HCT116 (cell line): ENCODE data around the gene MON2. TPM values are rescaled to one million over a fixed set of nuclear protein-coding genes. Genes with fewer than 3 reads are reported as not detected.

Experiments
- ATAC-seq: fragments of 200-7000 bp; cut with Tn5 transposase; 2 replicates; pipeline ENCODE4 v1.9.1; 2020; ENCODE audit warnings: mild to moderate bottlenecking, moderate library complexity
- BruUV-seq: library from RNA; stranded (reverse); fragments of 400-500 nt; replicated peaks from 2 replicates; lab custom pipeline; 2021; lab: Mats Ljungman, UMichigan
- CTCF ChIA-PET: fragments of 300-600 bp; sonication (Branson Sonifier 250); formaldehyde crosslinking; loops from one replicate; lab custom pipeline; 2021; ENCODE audit warnings: antibody characterized with exemption; lab: Charles Lee
- POLR2A ChIA-PET: fragments of 300-600, 350-600 bp; sonication (Branson Sonifier 250); formaldehyde crosslinking; loops from one replicate; lab custom pipeline; 2021; ENCODE audit warnings: antibody characterized with exemption; lab: Charles Lee
- RAD21 ChIA-PET, 2 experiments: fragments of 300-600 bp; sonication (Branson Sonifier 250); formaldehyde crosslinking; loops; one replicate each; lab custom pipeline; 2023; ENCODE audit warnings: low total read pairs in 2 of 2; ENCODE audit not compliant: uncharacterized antibody in 2 of 2, unreplicated experiment in 2 of 2, low non-redundant PET in 1 of 2; lab: Charles Lee
- DNase-seq: peaks from one replicate; pipeline ENCODE4 v3.0.0-alpha.2; 2010; ENCODE audit warnings: low read depth, low spot score
- H2AFZ ChIP-seq: fragments of 200-600 bp; shearing (Covaris generic), sonication (generic); 2 replicates; pipeline ENCODE4 v1.6.1; 2017; ENCODE audit warnings: low read depth, mixed run types, mixed read lengths, antibody characterized with exemption, low read length; ENCODE audit not compliant: poor library complexity, severe bottlenecking
- H3K27ac ChIP-seq: 2 replicates; pipeline ENCODE4 v1.5.1; 2012; ENCODE audit warnings: low read depth, low read length
- H3K27me3 ChIP-seq: fragments of 200-600 bp; sonication (generic); 2 replicates; pipeline ENCODE4 v1.6.1; 2016; ENCODE audit warnings: mixed run types, low read length, mixed read lengths; ENCODE audit not compliant: insufficient read depth
- H3K36me3 ChIP-seq, 2 experiments: fragments of 200-500 bp in 1 of 2; fragments of 200-600 bp in 1 of 2; sonication (Bioruptor generic) in 1 of 2; sonication (generic) in 1 of 2; 2 replicates each; pipeline versions ENCODE4 v1.5.1 to v1.6.1; 2014 to 2016; ENCODE audit warnings: low read length in 2 of 2, inconsistent platforms in 1 of 2, mixed read lengths in 1 of 2, mixed run types in 1 of 2; ENCODE audit not compliant: insufficient read depth in 2 of 2, control insufficient read depth in 1 of 2
- H3K4me1 ChIP-seq, 2 experiments: fragments of 200-600 bp in 1 of 2; sonication (generic) in 1 of 2; 2 replicates each; pipeline versions ENCODE4 v1.5.1 to v1.6.1; 2012 to 2017; ENCODE audit warnings: low read length in 2 of 2, inconsistent platforms in 1 of 2, mild to moderate bottlenecking in 1 of 2, mixed read lengths in 1 of 2, mixed run types in 1 of 2, moderate library complexity in 1 of 2; ENCODE audit not compliant: insufficient read depth in 2 of 2, control insufficient read depth in 1 of 2
- H3K4me2 ChIP-seq: fragments of 200-600 bp; sonication (generic); 2 replicates; pipeline ENCODE4 v1.6.1; 2017; ENCODE audit warnings: mixed run types, low read length, mixed read lengths
- H3K4me3 ChIP-seq, 2 experiments: fragments of 200-600 bp in 1 of 2; sonication (generic) in 1 of 2; replicated peaks in 1 of 2; 2 replicates each; pipeline ENCODE4 v1.5.1; 2011 to 2016; ENCODE audit warnings: low read length in 2 of 2, control low read depth in 1 of 2, low read depth in 1 of 2, mild to moderate bottlenecking in 1 of 2, mixed read lengths in 1 of 2, mixed run types in 1 of 2
- H3K79me2 ChIP-seq: fragments of 200-600 bp; sonication (generic); 2 replicates; pipeline ENCODE4 v1.6.1; 2017; ENCODE audit warnings: mild to moderate bottlenecking, mixed run types, low read length, moderate library complexity, mixed read lengths; ENCODE audit not compliant: insufficient read depth
- H3K9ac ChIP-seq: fragments of 200-600 bp; sonication (generic); 2 replicates; pipeline ENCODE4 v1.6.1; 2016; ENCODE audit warnings: low read length, mixed read lengths
- H3K9me2 ChIP-seq: fragments of 200-600 bp; sonication (generic), shearing (Covaris generic); 2 replicates; pipeline ENCODE4 v1.6.1; 2017; ENCODE audit warnings: mixed run types, mild to moderate bottlenecking, moderate library complexity; ENCODE audit not compliant: insufficient read depth
- H3K9me3 ChIP-seq, 2 experiments: fragments of 200-500 bp in 1 of 2; fragments of 200-600 bp in 1 of 2; sonication (Bioruptor generic) in 1 of 2; sonication (generic) in 1 of 2; 2 replicates each; pipeline ENCODE4 v1.6.1; 2014 to 2017; ENCODE audit warnings: low read length in 2 of 2, mixed read lengths in 2 of 2, inconsistent platforms in 1 of 2, low read depth in 1 of 2, mild to moderate bottlenecking in 1 of 2, mixed run types in 1 of 2, moderate library complexity in 1 of 2; ENCODE audit not compliant: control insufficient read depth in 1 of 2, insufficient read depth in 1 of 2
- H4K20me1 ChIP-seq: fragments of 200-600 bp; sonication (generic), shearing (Covaris generic); 2 replicates; pipeline ENCODE4 v1.6.1; 2017; ENCODE audit warnings: mixed run types, mild to moderate bottlenecking, moderate library complexity; ENCODE audit not compliant: insufficient read depth
- CBX3 ChIP-seq: IDR thresholded peaks from 2 replicates; pipeline ENCODE4 v1.6.1; 2012; ENCODE audit warnings: low read depth
- EZH2 ChIP-seq: fragments of 200-600 bp; sonication (generic); IDR thresholded peaks from 2 replicates; pipeline ENCODE4 v1.6.1; 2017; ENCODE audit warnings: antibody characterized with exemption, mixed run types
- POLR2A ChIP-seq: IDR thresholded peaks from 2 replicates; pipeline ENCODE4 v1.7.0; 2011; ENCODE audit warnings: borderline replicate concordance; ENCODE audit not compliant: insufficient read depth, insufficient read length; ENCODE audit errors: extremely low read depth
- POLR2AphosphoS5 ChIP-seq: IDR thresholded peaks from 2 replicates; pipeline ENCODE4 v1.6.1; 2011; ENCODE audit warnings: mild to moderate bottlenecking, low read depth, low read length, moderate library complexity
- SRF ChIP-seq: IDR thresholded peaks from 2 replicates; pipeline ENCODE4 v1.6.1; 2012; ENCODE audit warnings: low read depth
- TCF7L2 ChIP-seq: IDR thresholded peaks from 2 replicates; pipeline ENCODE4 v1.7.0; 2011; ENCODE audit warnings: borderline replicate concordance, inconsistent platforms; ENCODE audit not compliant: insufficient read depth, insufficient read length; ENCODE audit errors: extremely low read depth
- YY1 ChIP-seq: IDR thresholded peaks from 2 replicates; pipeline ENCODE4 v1.6.1; 2011; ENCODE audit warnings: low read length, low read depth, moderate library complexity, mild to moderate bottlenecking; ENCODE audit not compliant: insufficient replicate concordance; ENCODE audit errors: extremely low read depth
- ZNF274 ChIP-seq: fragments of 200-500 bp; sonication (Bioruptor generic); IDR thresholded peaks from 2 replicates; pipeline ENCODE4 v1.6.1; 2014; ENCODE audit warnings: mild to moderate bottlenecking, low read depth, low read length, inconsistent platforms
- intact Hi-C: fragments of 100-400 bp; cut with micrococcal nuclease; formaldehyde crosslinking; loops from 2 replicates; pipeline ENCODE4 v1.10.0; 2022
- total RNA-seq: library from RNA; stranded (reverse); gene quantifications from one replicate; pipeline ENCODE4 v1.2.1, GENCODE V29; 2021; ENCODE audit not compliant: unreplicated experiment
- TF ChIP-seq, protein P1 (sequence below): IDR thresholded peaks from 2 replicates; pipeline ENCODE4 v1.6.1; 2012; ENCODE audit warnings: low read depth

Gene MON2
- total RNA-seq, 1 experiment from 2014 or later, result 30.7 TPM

DNA sequence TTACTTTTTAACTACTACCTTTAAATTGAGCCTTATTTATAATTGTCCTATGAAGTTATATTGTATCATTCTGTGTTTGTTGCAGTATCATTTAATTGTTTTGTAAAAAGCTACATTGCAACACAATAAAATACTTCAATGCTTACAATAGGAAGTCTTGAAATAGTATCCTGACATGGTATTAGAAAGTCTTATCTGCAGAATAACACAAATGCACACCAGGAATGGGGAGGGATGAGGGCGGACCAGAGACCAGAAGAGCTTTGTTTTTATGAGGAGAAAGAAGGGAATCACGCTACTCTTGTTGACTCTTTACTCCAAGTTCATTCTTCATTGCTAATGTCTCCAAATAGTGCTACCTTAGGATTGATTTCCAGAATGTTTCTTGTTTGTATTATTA is 120.2 kb downstream of the MON2 start:
- no peak overlapping the region for H3K4me2 ChIP-seq
- TF ChIP-seq CBX3 (no peak), EZH2 (no peak), TCF7L2 (no peak), POLR2AphosphoS5 (no peak), SRF (no peak), POLR2A (no peak), ZNF274 (no peak)
- TF ChIP-seq, protein P1, sequence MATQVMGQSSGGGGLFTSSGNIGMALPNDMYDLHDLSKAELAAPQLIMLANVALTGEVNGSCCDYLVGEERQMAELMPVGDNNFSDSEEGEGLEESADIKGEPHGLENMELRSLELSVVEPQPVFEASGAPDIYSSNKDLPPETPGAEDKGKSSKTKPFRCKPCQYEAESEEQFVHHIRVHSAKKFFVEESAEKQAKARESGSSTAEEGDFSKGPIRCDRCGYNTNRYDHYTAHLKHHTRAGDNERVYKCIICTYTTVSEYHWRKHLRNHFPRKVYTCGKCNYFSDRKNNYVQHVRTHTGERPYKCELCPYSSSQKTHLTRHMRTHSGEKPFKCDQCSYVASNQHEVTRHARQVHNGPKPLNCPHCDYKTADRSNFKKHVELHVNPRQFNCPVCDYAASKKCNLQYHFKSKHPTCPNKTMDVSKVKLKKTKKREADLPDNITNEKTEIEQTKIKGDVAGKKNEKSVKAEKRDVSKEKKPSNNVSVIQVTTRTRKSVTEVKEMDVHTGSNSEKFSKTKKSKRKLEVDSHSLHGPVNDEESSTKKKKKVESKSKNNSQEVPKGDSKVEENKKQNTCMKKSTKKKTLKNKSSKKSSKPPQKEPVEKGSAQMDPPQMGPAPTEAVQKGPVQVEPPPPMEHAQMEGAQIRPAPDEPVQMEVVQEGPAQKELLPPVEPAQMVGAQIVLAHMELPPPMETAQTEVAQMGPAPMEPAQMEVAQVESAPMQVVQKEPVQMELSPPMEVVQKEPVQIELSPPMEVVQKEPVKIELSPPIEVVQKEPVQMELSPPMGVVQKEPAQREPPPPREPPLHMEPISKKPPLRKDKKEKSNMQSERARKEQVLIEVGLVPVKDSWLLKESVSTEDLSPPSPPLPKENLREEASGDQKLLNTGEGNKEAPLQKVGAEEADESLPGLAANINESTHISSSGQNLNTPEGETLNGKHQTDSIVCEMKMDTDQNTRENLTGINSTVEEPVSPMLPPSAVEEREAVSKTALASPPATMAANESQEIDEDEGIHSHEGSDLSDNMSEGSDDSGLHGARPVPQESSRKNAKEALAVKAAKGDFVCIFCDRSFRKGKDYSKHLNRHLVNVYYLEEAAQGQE, result no peak
- no peaks in the 10 kb centered on the region for H3K36me3 ChIP-seq
- POLR2A ChIA-PET, result no interaction called here
- DNase-seq (no peak), ATAC-seq (no peak)
- H3K27ac ChIP-seq, result no peak overlapping the region
- H3K9ac ChIP-seq, result no peak overlapping the region
- BruUV-seq, result no TSS peak
- H3K79me2 ChIP-seq, result no peaks in the 10 kb centered on the region
- H3K9me3 ChIP-seq, result no peaks in the 10 kb centered on the region
- RAD21 ChIA-PET, result no interaction called here
- H3K9me2 ChIP-seq, result no peaks in the 10 kb centered on the region
- no peaks in the 10 kb centered on the region for H3K27me3 ChIP-seq
- CTCF ChIA-PET, result no interaction called here
- H4K20me1 ChIP-seq, result no peaks in the 10 kb centered on the region
- intact Hi-C loops, result loop anchor here (10.0 kb wide), 1 partner anchor 478 kb away; no protein-coding TSS in a partner anchor
- H2AFZ ChIP-seq, result no peak overlapping the region
- H3K4me3 ChIP-seq, result no peak overlapping the region
- H3K4me1 ChIP-seq, result no peaks in the 10 kb centered on the region

DNA sequence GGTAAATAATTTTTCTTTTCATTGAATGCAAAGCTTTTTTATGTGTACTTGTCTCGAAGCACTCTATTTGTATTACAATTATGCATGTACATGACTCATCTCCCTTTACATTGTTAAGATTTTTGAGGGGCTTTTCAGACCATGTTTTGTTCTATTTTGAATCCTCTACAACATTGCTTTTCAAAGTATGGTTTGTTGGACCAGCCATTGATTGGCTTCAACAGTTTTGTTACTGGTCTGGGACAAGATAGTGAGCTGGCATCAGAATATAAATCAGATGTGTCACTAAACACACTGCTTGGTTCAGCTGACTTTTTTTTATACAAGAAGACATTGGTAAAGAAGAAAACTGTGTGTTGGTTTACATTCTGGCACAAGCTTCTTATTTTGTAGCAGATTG is 122.3 kb downstream of the MON2 start:
- POLR2A ChIA-PET, result no interaction called here
- intact Hi-C loops, result loop anchor here (10.0 kb wide), 1 partner anchor 476 kb away; no protein-coding TSS in a partner anchor
- no peaks in the 10 kb centered on the region for H3K36me3 ChIP-seq

More for the DNA sequence above, 122.3 kb downstream of the MON2 start:
- H3K4me2 ChIP-seq, result no peak overlapping the region
- no peaks in the 10 kb centered on the region for H3K79me2 ChIP-seq
- H3K4me3 ChIP-seq, result no peak overlapping the region
- no peak overlapping the region for H3K9ac ChIP-seq
- no peaks in the 10 kb centered on the region for H4K20me1 ChIP-seq
- H3K9me2 ChIP-seq, result no peaks in the 10 kb centered on the region
- no peaks in the 10 kb centered on the region for H3K4me1 ChIP-seq
- no peak overlapping the region for H2AFZ ChIP-seq
- BruUV-seq, result no TSS peak
- no peaks in the 10 kb centered on the region for H3K9me3 ChIP-seq
- CTCF ChIA-PET, result no interaction called here
- no peak for DNase-seq
- no peak overlapping the region for H3K27ac ChIP-seq
- no peak for TF ChIP-seq YY1
- TF ChIP-seq, all 23 proteins: peak for 0
- RAD21 ChIA-PET, result no interaction called here
- H3K27me3 ChIP-seq, result no peaks in the 10 kb centered on the region
- ATAC-seq, result no peak
